ENCODE results near the gene HOATZ. TPM values are rescaled to one million over a fixed set of nuclear protein-coding genes. Genes with fewer than 3 reads are reported as not detected.

The HOATZ gene
- total RNA-seq, 1 donor from 2014 or later: not detected

- no peak for DNase-seq (ENCODE audit: low spot score, unreplicated experiment)
- H3K4me1 Mint-ChIP-seq (ENCODE audit: low read depth): peaks cover 6% of the 10 kb centered on the region
Observed at GRCh38 chr11:111502611-111503010, 12.0 kb upstream of the HOATZ start.

GRCh38 chr11:111510311-111510710 is 4.3 kb upstream of the HOATZ start:
- no peak overlapping the region for H3K4me3 Mint-ChIP-seq (ENCODE audit: low read depth)
- peaks cover 5% of the 10 kb centered on the region for H3K4me1 Mint-ChIP-seq (ENCODE audit: low read depth)
- peaks cover 3% of the 10 kb centered on the region for H3K9me3 Mint-ChIP-seq (ENCODE audit: low read depth)
- no peaks in the 10 kb centered on the region for H3K36me3 Mint-ChIP-seq (ENCODE audit: insufficient read depth)
- TF ChIP-seq CTCF (IDR thresholded peaks at IDR 0.05; ENCODE audit: unreplicated experiment): no peak
- H3K27ac Mint-ChIP-seq: no peak overlapping the region
- peaks cover 55% of the 10 kb centered on the region for H3K27me3 Mint-ChIP-seq
- no peak for DNase-seq (ENCODE audit: low spot score, unreplicated experiment)

More at GRCh38 chr11:111502611-111503010, 12.0 kb upstream of the HOATZ start:
- peaks cover 17% of the 10 kb centered on the region for H3K27me3 Mint-ChIP-seq
- no peak overlapping the region for H3K27ac Mint-ChIP-seq
- H3K9me3 Mint-ChIP-seq (ENCODE audit: low read depth): no peaks in the 10 kb centered on the region
- no peak overlapping the region for H3K4me3 Mint-ChIP-seq (ENCODE audit: low read depth)
- no peaks in the 10 kb centered on the region for H3K36me3 Mint-ChIP-seq (ENCODE audit: insufficient read depth)
- no peak for TF ChIP-seq CTCF (IDR thresholded peaks at IDR 0.05; ENCODE audit: unreplicated experiment)

- DNase-seq (ENCODE audit: low spot score, unreplicated experiment): peak; percentile 12
- H3K27me3 Mint-ChIP-seq: peaks cover 56% of the 10 kb centered on the region
- H3K27ac Mint-ChIP-seq: no peak within 1 kb of the TSS
- peaks cover 5% of the 10 kb centered on the region for H3K4me1 Mint-ChIP-seq (ENCODE audit: low read depth)
- peak within 1 kb of the TSS; percentile 66 for H3K4me3 Mint-ChIP-seq (ENCODE audit: low read depth)
- H3K36me3 Mint-ChIP-seq (ENCODE audit: insufficient read depth): no peaks in the 10 kb centered on the region
- TF ChIP-seq CTCF (IDR thresholded peaks at IDR 0.05; ENCODE audit: unreplicated experiment): no peak
- peaks cover 3% of the 10 kb centered on the region for H3K9me3 Mint-ChIP-seq (ENCODE audit: low read depth)
Observed at GRCh38 chr11:111512296-111513239, 2.0 kb upstream of the HOATZ start, which contains the start of gene BTG4. TSS of gene BTG4 (minus strand) at chr11:111512386. CDS start at chr11:111498776, 13,610 bp downstream.

GRCh38 chr11:111513240-111513605 is 1.4 kb upstream of the HOATZ start:
- no peak overlapping the region for H3K4me3 Mint-ChIP-seq (ENCODE audit: low read depth)
- H3K4me1 Mint-ChIP-seq (ENCODE audit: low read depth): peaks cover 5% of the 10 kb centered on the region
- no peak for DNase-seq (ENCODE audit: low spot score, unreplicated experiment)
- H3K27ac Mint-ChIP-seq: no peak overlapping the region
- H3K9me3 Mint-ChIP-seq (ENCODE audit: low read depth): peaks cover 3% of the 10 kb centered on the region
- TF ChIP-seq CTCF (IDR thresholded peaks at IDR 0.05; ENCODE audit: unreplicated experiment): no peak
- H3K36me3 Mint-ChIP-seq (ENCODE audit: insufficient read depth): no peaks in the 10 kb centered on the region
- peaks cover 50% of the 10 kb centered on the region for H3K27me3 Mint-ChIP-seq

- no peaks in the 10 kb centered on the region for H3K9me3 Mint-ChIP-seq (ENCODE audit: low read depth)
- peaks cover 5% of the 10 kb centered on the region for H3K4me1 Mint-ChIP-seq (ENCODE audit: low read depth)
- DNase-seq (ENCODE audit: low spot score, unreplicated experiment): no peak
- H3K36me3 Mint-ChIP-seq (ENCODE audit: insufficient read depth): no peaks in the 10 kb centered on the region
- no peak overlapping the region for H3K27ac Mint-ChIP-seq
- peaks cover 44% of the 10 kb centered on the region for H3K27me3 Mint-ChIP-seq
- no peak overlapping the region for H3K4me3 Mint-ChIP-seq (ENCODE audit: low read depth)
- no peak for TF ChIP-seq CTCF (IDR thresholded peaks at IDR 0.05; ENCODE audit: unreplicated experiment)
Observed at GRCh38 chr11:111515591-111515990, 1.0 kb downstream of the HOATZ start.

Data from progenitor cell of endocrine pancreas (in vitro differentiated cells).